Caco-2 (cell line): Measurements from ENCODE around the gene PTMA. TPM values are rescaled to one million over a fixed set of nuclear protein-coding genes. Genes with fewer than 3 reads are reported as not detected.
A peak's percentile ranks its signal among the peaks of the same experiment; 100 is the strongest.

Experiments used
- BruUV-seq: library from RNA; stranded (reverse); fragments of 400-500 nt; replicated peaks from 2 replicates; lab custom pipeline; 2021; lab: Mats Ljungman, UMichigan
- CTCF ChIA-PET: fragments of 300-600 bp; sonication (Branson Sonifier 250); formaldehyde crosslinking; loops from one replicate; lab custom pipeline; 2022; ENCODE audit warnings: antibody characterized with exemption; lab: Charles Lee
- POLR2A ChIA-PET: fragments of 300-600 bp; sonication (Branson Sonifier 250); formaldehyde crosslinking; loops from one replicate; lab custom pipeline; 2022; ENCODE audit warnings: antibody characterized with exemption; lab: Charles Lee
- DNase-seq, 2 experiments: peaks; one replicate each; pipeline versions ENCODE4 v3.0.0 to v3.0.0-alpha.2; 2020 to 2022
- H3K27me3 ChIP-seq: replicated peaks from 2 replicates; pipeline ENCODE4 v1.6.0; 2011; ENCODE audit warnings: low read length; ENCODE audit not compliant: control insufficient read depth, insufficient read depth
- H3K36me3 ChIP-seq: 2 replicates; pipeline ENCODE4 v1.5.1; 2011; ENCODE audit warnings: low read length; ENCODE audit not compliant: control insufficient read depth, insufficient read depth
- H3K4me1 ChIP-seq: fragments of 250-450 bp; sonication (Bioruptor Pico); 2 replicates; pipeline ENCODE4 v1.5.1; 2020; ENCODE audit warnings: mild to moderate bottlenecking
- H3K4me3 ChIP-seq: 2 replicates; pipeline ENCODE4 v1.5.1; 2011; ENCODE audit warnings: low read depth, mild to moderate bottlenecking, control low read depth, low read length
- H3K9me3 ChIP-seq: fragments of 250-450 bp; sonication (Bioruptor Pico); 2 replicates; pipeline ENCODE4 v1.5.1; 2020; ENCODE audit warnings: mild to moderate bottlenecking, moderate library complexity
- H3K27ac Mint-ChIP-seq: one replicate; pipeline ENCODE4 v1.8.0; 2022; ENCODE audit warnings: mixed read lengths; ENCODE audit not compliant: unreplicated experiment
- H3K27me3 Mint-ChIP-seq: one replicate; pipeline ENCODE4 v1.8.0; 2022; ENCODE audit warnings: mixed read lengths; ENCODE audit not compliant: insufficient read depth, unreplicated experiment
- H3K36me3 Mint-ChIP-seq: one replicate; pipeline ENCODE4 v1.8.0; 2022; ENCODE audit warnings: mild to moderate bottlenecking, mixed read lengths; ENCODE audit not compliant: insufficient read depth, unreplicated experiment
- H3K4me1 Mint-ChIP-seq: one replicate; pipeline ENCODE4 v1.8.0; 2022; ENCODE audit warnings: low read depth, mixed read lengths; ENCODE audit not compliant: unreplicated experiment
- H3K4me3 Mint-ChIP-seq: one replicate; pipeline ENCODE4 v1.8.0; 2022; ENCODE audit warnings: mild to moderate bottlenecking, moderate library complexity, mixed read lengths; ENCODE audit not compliant: unreplicated experiment
- H3K9me3 Mint-ChIP-seq: one replicate; pipeline ENCODE4 v1.8.0; 2022; ENCODE audit warnings: mixed read lengths; ENCODE audit not compliant: unreplicated experiment
- CTCF ChIP-seq, 2 experiments: fragments of 200-600 bp in 1 of 2; IDR thresholded peaks; 1 replicate in 1 of 2; 2 replicates in 1 of 2; pipeline versions ENCODE4 v1.5.1 to v1.8.0; 2011 to 2022; ENCODE audit warnings: antibody characterized with exemption in 1 of 2, control low read depth in 1 of 2, inconsistent platforms in 1 of 2, low read depth in 1 of 2, low read length in 1 of 2, mild to moderate bottlenecking in 1 of 2, moderate library complexity in 1 of 2; ENCODE audit not compliant: insufficient read depth in 1 of 2, severe bottlenecking in 1 of 2, unreplicated experiment in 1 of 2
- intact Hi-C: fragments of 100-400 bp; cut with micrococcal nuclease; formaldehyde crosslinking; loops from one replicate; pipeline ENCODE4 v1.10.0; 2022; ENCODE audit not compliant: unreplicated experiment
- total RNA-seq: library from RNA; stranded (reverse); gene quantifications from 2 replicates; pipeline ENCODE4 v1.2.3, GENCODE V29; 2022

The PTMA gene
- total RNA-seq, 1 experiment from 2014 or later = 669 TPM

- H3K4me3 ChIP-seq = no peak overlapping the region
- ChIA-PET CTCF (interaction anchor here (1.0 to 1.1 kb wide), 2 partner anchors 40 to 102 kb away, joined by 3 read pairs; no protein-coding TSS in a partner anchor), POLR2A (no interaction called here)
- no TSS peak for BruUV-seq
- H3K4me3 Mint-ChIP-seq = no peak overlapping the region
- no peak overlapping the region for H3K27ac Mint-ChIP-seq
- peaks cover 34% of the 10 kb centered on the region for H3K36me3 Mint-ChIP-seq
- TF ChIP-seq CTCF (IDR thresholded peaks at IDR 0.05; ENCODE audit: insufficient read depth in 1 of 2, low read depth in 1 of 2, low read length in 1 of 2, severe bottlenecking in 1 of 2, unreplicated experiment in 1 of 2) = no peak
- peak in 1 of 2 experiments; percentile 51 for DNase-seq
- no peaks in the 10 kb centered on the region for H3K9me3 ChIP-seq
- intact Hi-C loops = loop anchor here (10.0 kb wide), 1 partner anchor 67 kb away; the partner anchor contains the start of genes COPS7B and PDE6D
- no peaks in the 10 kb centered on the region; the same call in 1 of the 2 replicates for H3K36me3 ChIP-seq
- no peaks in the 10 kb centered on the region for H3K27me3 ChIP-seq
- peaks cover 11% of the 10 kb centered on the region for H3K4me1 ChIP-seq
- no peaks in the 10 kb centered on the region for H3K27me3 Mint-ChIP-seq
- peaks cover 9% of the 10 kb centered on the region for H3K4me1 Mint-ChIP-seq
- H3K9me3 Mint-ChIP-seq = no peaks in the 10 kb centered on the region
Observed at GRCh38 chr2:231717281-231718171, 9.2 kb downstream of the PTMA start.

- Mint-ChIP-seq H3K9me3 (no peaks in the 10 kb centered on the region), H3K27ac (no peak overlapping the region), H3K27me3 (no peaks in the 10 kb centered on the region), H3K4me3 (no peak overlapping the region), H3K36me3 (peaks cover 23% of the 10 kb centered on the region), H3K4me1 (peaks cover 9% of the 10 kb centered on the region)
- Histone ChIP-seq H3K4me3 (no peak overlapping the region), H3K4me1 (peaks cover 6% of the 10 kb centered on the region), H3K27me3 (no peaks in the 10 kb centered on the region), H3K36me3 (no peaks in the 10 kb centered on the region; the same call in 1 of the 2 replicates), H3K9me3 (no peaks in the 10 kb centered on the region)
- intact Hi-C loops = loop anchor here (10.0 kb wide), 1 partner anchor 66 kb away; the partner anchor contains the start of genes COPS7B and PDE6D
- TF ChIP-seq CTCF (IDR thresholded peaks at IDR 0.05; ENCODE audit: insufficient read depth in 1 of 2, low read depth in 1 of 2, low read length in 1 of 2, severe bottlenecking in 1 of 2, unreplicated experiment in 1 of 2) = no peak
- ChIA-PET CTCF (no interaction called here), POLR2A (no interaction called here)
- BruUV-seq = no TSS peak
- no peak for DNase-seq
Observed at GRCh38 chr2:231718799-231719198, 10.5 kb downstream of the PTMA start.

- Histone ChIP-seq H3K9me3 (no peaks in the 10 kb centered on the region), H3K4me3 (no peak overlapping the region), H3K27me3 (no peaks in the 10 kb centered on the region), H3K36me3 (no peaks in the 10 kb centered on the region; the same call in 1 of the 2 replicates), H3K4me1 (no peaks in the 10 kb centered on the region)
- Mint-ChIP-seq H3K4me3 (no peak overlapping the region), H3K27me3 (no peaks in the 10 kb centered on the region), H3K4me1 (peaks cover 8% of the 10 kb centered on the region), H3K36me3 (peaks cover 7% of the 10 kb centered on the region), H3K27ac (no peak overlapping the region), H3K9me3 (no peaks in the 10 kb centered on the region)
- ChIA-PET POLR2A (no interaction called here), CTCF (no interaction called here)
- intact Hi-C loops = no loop called here
- BruUV-seq = no TSS peak
- TF ChIP-seq CTCF (IDR thresholded peaks at IDR 0.05; ENCODE audit: insufficient read depth in 1 of 2, low read depth in 1 of 2, low read length in 1 of 2, severe bottlenecking in 1 of 2, unreplicated experiment in 1 of 2) = no peak
- DNase-seq = no peak
Observed at GRCh38 chr2:231720292-231720986, 12.1 kb downstream of the PTMA start.
